ENCODE measurements around the gene SYMPK. TPM values are rescaled to one million over a fixed set of nuclear protein-coding genes. Genes with fewer than 3 reads are reported as not detected.

Gene SYMPK
- total and polyA plus RNA-seq, 10 donors: 56.3 to 148 (median 75.9) TPM

GRCh38 chr19:45779231-45780145 lies 83.5 kb downstream of the SYMPK start:
- 5 to 15% (median 6%) methylated on average over 22 to 48 of the region's 48 CpGs for WGBS, 5 donors
- H3K4me3 ChIP-seq: peak overlapping the region in 7 of 8 donors; percentile 2 to 64 (median 23)

DNA sequence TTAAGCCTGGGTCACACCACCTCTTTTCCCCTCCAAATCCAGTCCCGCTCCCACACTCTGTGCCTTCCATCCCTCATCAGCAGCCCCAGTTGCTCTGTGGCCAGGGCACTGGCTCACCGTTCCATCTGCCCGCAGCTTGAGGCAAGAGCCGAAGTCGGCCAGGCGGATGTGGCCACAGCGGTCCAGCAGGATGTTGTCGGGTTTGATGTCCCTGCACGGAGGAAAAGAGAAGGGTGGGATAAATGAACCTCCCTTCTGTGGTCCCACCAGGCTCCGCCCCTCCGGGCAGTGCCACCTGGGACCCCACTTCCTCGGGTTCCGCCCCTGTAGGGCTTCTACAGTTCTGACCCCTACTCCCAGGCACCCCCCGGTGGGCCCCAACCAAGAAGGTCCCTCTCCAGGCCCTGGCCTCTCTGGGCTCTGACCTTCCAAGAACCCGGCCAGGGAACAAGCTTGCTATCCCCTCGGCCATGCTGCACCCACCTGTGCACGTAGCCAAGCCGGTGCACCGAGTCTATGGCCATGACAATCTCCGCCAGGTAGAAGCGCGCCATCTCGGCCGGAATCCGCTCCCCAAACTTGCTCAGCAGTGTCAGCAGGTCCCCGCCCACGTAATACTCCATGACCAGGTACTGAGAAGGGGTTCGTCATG lies 84.8 kb downstream of the SYMPK start:
- intact Hi-C loops (cut with DNase I; ENCODE audit: low total_unique reads): no loop called here
- Histone ChIP-seq H3K36me3 (peaks cover 0 to 33% (median 19%) of the 10 kb centered on the region in 6 donors), H3K27ac (no peak overlapping the region), H3K9me3 (no peaks in the 10 kb centered on the region), H3K4me1 (peaks cover 10 to 50% (median 38%) of the 10 kb centered on the region in 6 donors), H3K4me3 (no peak overlapping the region), H3K27me3 (replicated peaks in 1 of 7) (peaks cover 0 to 75% (median 0%) of the 10 kb centered on the region in 7 donors)
- 94 to 97% (median 94%) methylated on average over 24 to 28 of the region's 28 CpGs for WGBS, 5 donors
- no peak for DNase-seq
- TF ChIP-seq CTCF (IDR thresholded peaks at IDR 0.05 in 8 of 11, conservative IDR thresholded peaks at IDR 0.05 in 3 of 11) (no peak), POLR2AphosphoS5 (IDR thresholded peaks at IDR 0.05) (no peak), POLR2A (IDR thresholded peaks at IDR 0.05) (no peak)

More at GRCh38 chr19:45779231-45780145, 83.5 kb downstream of the SYMPK start:
- H3K27ac ChIP-seq: no peak overlapping the region
- DNase-seq: peak; percentile 92
- H3K4me1 ChIP-seq: peaks cover 10 to 64% (median 48%) of the 10 kb centered on the region in 6 donors
- TF ChIP-seq CTCF (IDR thresholded peaks at IDR 0.05 in 8 of 11, conservative IDR thresholded peaks at IDR 0.05 in 3 of 11) (peak; percentile 25 to 79 (median 64)), POLR2AphosphoS5 (IDR thresholded peaks at IDR 0.05) (peak; percentile 49 to 73 (median 61)), POLR2A (IDR thresholded peaks at IDR 0.05) (no peak)
- peaks cover 0 to 87% (median 0%) of the 10 kb centered on the region in 7 donors for H3K27me3 ChIP-seq (replicated peaks in 1 of 7)
- H3K9me3 ChIP-seq: no peaks in the 10 kb centered on the region
- intact Hi-C loops (cut with DNase I; ENCODE audit: low total_unique reads): no loop called here
- peaks cover 0 to 35% (median 19%) of the 10 kb centered on the region in 6 donors for H3K36me3 ChIP-seq

DNA sequence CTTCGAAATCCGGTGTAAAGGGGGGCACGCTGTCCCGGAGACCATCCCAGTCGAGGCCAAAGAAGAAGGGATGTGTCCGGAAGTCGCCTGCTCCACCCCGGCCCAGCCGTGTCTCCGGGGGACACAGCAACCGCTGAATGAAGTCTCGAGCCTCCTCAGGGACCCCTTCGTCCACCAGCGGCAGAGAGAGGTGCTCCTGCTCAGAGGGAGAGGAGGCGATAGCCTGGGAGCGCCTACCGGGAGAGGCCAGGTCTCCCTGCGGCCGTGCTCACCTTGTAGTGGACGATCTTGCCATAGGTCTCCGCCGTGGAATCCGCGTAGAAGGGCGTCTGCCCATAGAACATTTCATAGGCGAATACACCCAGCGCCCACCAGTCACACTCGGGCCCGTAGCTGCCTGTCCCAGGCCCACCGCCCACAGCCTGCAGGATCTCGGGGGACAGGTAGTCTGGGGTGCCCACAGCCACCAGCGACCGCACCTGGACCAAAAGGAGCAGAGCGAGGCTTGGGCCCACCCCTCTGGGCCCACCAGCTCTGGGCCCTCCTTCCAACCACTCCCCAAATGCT lies 85.5 kb downstream of the SYMPK start:
- Histone ChIP-seq H3K27ac (no peak overlapping the region), H3K4me3 (no peak overlapping the region), H3K27me3 (replicated peaks in 1 of 7) (peaks cover 0 to 75% (median 0%) of the 10 kb centered on the region in 7 donors), H3K36me3 (peaks cover 0 to 40% (median 19%) of the 10 kb centered on the region in 6 donors), H3K4me1 (peaks cover 10 to 43% (median 35%) of the 10 kb centered on the region in 6 donors), H3K9me3 (no peaks in the 10 kb centered on the region)
- intact Hi-C loops (cut with DNase I; ENCODE audit: low total_unique reads): no loop called here
- no peak for TF ChIP-seq POLR2AphosphoS5 (IDR thresholded peaks at IDR 0.05)
- no peak for TF ChIP-seq POLR2A (IDR thresholded peaks at IDR 0.05)
- DNase-seq: no peak
- WGBS, 5 donors: 95 to 97% (median 96%) methylated on average over 22 to 34 of the region's 34 CpGs

- 90 to 96% (median 91%) methylated on average over 8 to 9 of the region's 9 CpGs for WGBS, 5 donors
- intact Hi-C loops (cut with DNase I; ENCODE audit: low total_unique reads): no loop called here
- peaks cover 0 to 41% (median 19%) of the 10 kb centered on the region in 6 donors for H3K36me3 ChIP-seq
- no peak overlapping the region for H3K4me3 ChIP-seq
- no peaks in the 10 kb centered on the region for H3K9me3 ChIP-seq
- no peak overlapping the region for H3K27ac ChIP-seq
- DNase-seq: no peak
- H3K4me1 ChIP-seq: peaks cover 8 to 36% (median 27%) of the 10 kb centered on the region in 6 donors
- TF ChIP-seq POLR2A (IDR thresholded peaks at IDR 0.05) (no peak), POLR2AphosphoS5 (IDR thresholded peaks at IDR 0.05) (peak in 1 of 3 donors; percentile 26)
- peaks cover 0 to 70% (median 0%) of the 10 kb centered on the region in 7 donors for H3K27me3 ChIP-seq (replicated peaks in 1 of 7)
These were observed 88.2 kb downstream of the SYMPK start for GRCh38 chr19:45774765-45775164.

Measured in spleen (tissue), 11 donors.